SJCRH30 (cell line): ENCODE data around the gene ST6GALNAC6. TPM values are rescaled to one million over a fixed set of nuclear protein-coding genes. Genes with fewer than 3 reads are reported as not detected.
A peak's percentile ranks its signal among the peaks of the same experiment; 100 is the strongest.

Source experiments
- DNase-seq, 2 experiments: peaks; one replicate each; pipeline ENCODE4 v3.0.0-alpha.2; 2015 to 2020
- H3K27ac ChIP-seq: fragments of 250-450 bp; sonication (Bioruptor Pico); 2 replicates; pipeline ENCODE4 v1.5.1; 2020; ENCODE audit warnings: mild to moderate bottlenecking, moderate library complexity
- H3K27me3 ChIP-seq: fragments of 250-450 bp; sonication (Bioruptor Pico); 2 replicates; pipeline ENCODE4 v1.5.1; 2020; ENCODE audit warnings: mild to moderate bottlenecking, moderate library complexity
- H3K36me3 ChIP-seq: fragments of 250-450 bp; sonication (Bioruptor Pico); 2 replicates; pipeline ENCODE4 v1.5.1; 2020; ENCODE audit warnings: mild to moderate bottlenecking, moderate library complexity
- H3K4me1 ChIP-seq: fragments of 250-450 bp; sonication (Bioruptor Pico); 2 replicates; pipeline ENCODE4 v1.5.1; 2020; ENCODE audit warnings: mild to moderate bottlenecking, moderate library complexity
- H3K4me3 ChIP-seq: fragments of 250-450 bp; sonication (Bioruptor Pico); 2 replicates; pipeline ENCODE4 v1.5.1; 2020; ENCODE audit warnings: mild to moderate bottlenecking, moderate library complexity
- H3K9me3 ChIP-seq: fragments of 250-450 bp; sonication (Bioruptor Pico); replicated peaks from 2 replicates; pipeline ENCODE4 v1.5.1; 2020; ENCODE audit warnings: mild to moderate bottlenecking, moderate library complexity
- total RNA-seq: library from RNA; depleted of rRNA; stranded (reverse); fragments of >200 nt; shearing (Covaris generic); gene quantifications from 2 replicates; pipeline ENCODE4 v1.2.3, GENCODE V29; 2014

Gene ST6GALNAC6
- total RNA-seq, 1 experiment from 2014 or later, result 59.9 TPM

- H3K27ac ChIP-seq, result no peak overlapping the region
- no peak overlapping the region for H3K4me3 ChIP-seq
- peaks cover 17% of the 10 kb centered on the region for H3K4me1 ChIP-seq
- DNase-seq, result no peak
- H3K27me3 ChIP-seq, result no peaks in the 10 kb centered on the region
- no peaks in the 10 kb centered on the region for H3K9me3 ChIP-seq
- H3K36me3 ChIP-seq, result no peaks in the 10 kb centered on the region
These were observed 38.9 kb upstream of the ST6GALNAC6 start for GRCh38 chr9:127938298-127938690.

GRCh38 chr9:127937388-127938297 is 38.2 kb upstream of the ST6GALNAC6 start, which contains the start of gene DPM2:
Gene DPM2, minus strand, starts transcription at chr9:127937854. Its CDS starts 34 bp downstream, at chr9:127937820.
- Histone ChIP-seq H3K4me3 (peak within 1 kb of the TSS; percentile 75), H3K27me3 (no peaks in the 10 kb centered on the region), H3K36me3 (no peaks in the 10 kb centered on the region), H3K4me1 (peaks cover 17% of the 10 kb centered on the region), H3K27ac (peak within 1 kb of the TSS; percentile 52), H3K9me3 (no peaks in the 10 kb centered on the region)
- peak; percentile 87 to 90 for DNase-seq

GRCh38 chr9:127937056-127937387 is 37.6 kb upstream of the ST6GALNAC6 start:
- no peaks in the 10 kb centered on the region for H3K9me3 ChIP-seq
- H3K4me1 ChIP-seq, result peaks cover 11% of the 10 kb centered on the region
- peak overlapping the region; percentile 52 for H3K27ac ChIP-seq
- H3K4me3 ChIP-seq, result peak overlapping the region; percentile 75
- H3K27me3 ChIP-seq, result no peaks in the 10 kb centered on the region
- DNase-seq, result no peak
- H3K36me3 ChIP-seq, result no peaks in the 10 kb centered on the region

- Histone ChIP-seq H3K4me3 (peak overlapping the region; percentile 75), H3K27ac (no peak overlapping the region)
These were observed 37.0 kb upstream of the ST6GALNAC6 start for GRCh38 chr9:127936347-127936852.

GRCh38 chr9:127935765-127936221 is 36.4 kb upstream of the ST6GALNAC6 start:
- no peak for DNase-seq
- no peak overlapping the region for H3K4me3 ChIP-seq
- H3K9me3 ChIP-seq, result no peaks in the 10 kb centered on the region
- H3K27me3 ChIP-seq, result no peaks in the 10 kb centered on the region
- H3K27ac ChIP-seq, result no peak overlapping the region
- H3K36me3 ChIP-seq, result no peaks in the 10 kb centered on the region
- H3K4me1 ChIP-seq, result peaks cover 15% of the 10 kb centered on the region

More at GRCh38 chr9:127936347-127936852, 37.0 kb upstream of the ST6GALNAC6 start:
- Histone ChIP-seq H3K27me3 (no peaks in the 10 kb centered on the region), H3K9me3 (no peaks in the 10 kb centered on the region), H3K4me1 (peaks cover 10% of the 10 kb centered on the region), H3K36me3 (no peaks in the 10 kb centered on the region)
- DNase-seq, result no peak

GRCh38 chr9:127934986-127935385 is 35.6 kb upstream of the ST6GALNAC6 start:
- Histone ChIP-seq H3K4me1 (peaks cover 18% of the 10 kb centered on the region), H3K4me3 (no peak overlapping the region), H3K27me3 (no peaks in the 10 kb centered on the region), H3K27ac (no peak overlapping the region), H3K9me3 (no peaks in the 10 kb centered on the region), H3K36me3 (no peaks in the 10 kb centered on the region)
- DNase-seq, result peak in 1 of 2 experiments; percentile 4

- Histone ChIP-seq H3K9me3 (no peaks in the 10 kb centered on the region), H3K4me3 (no peak overlapping the region), H3K27me3 (no peaks in the 10 kb centered on the region), H3K36me3 (no peaks in the 10 kb centered on the region), H3K27ac (no peak overlapping the region), H3K4me1 (peaks cover 20% of the 10 kb centered on the region)
- no peak for DNase-seq
These were observed 34.8 kb upstream of the ST6GALNAC6 start for GRCh38 chr9:127934248-127934647.

- no peaks in the 10 kb centered on the region for H3K36me3 ChIP-seq
- H3K4me3 ChIP-seq, result peak overlapping the region; percentile 65
- peaks cover 15% of the 10 kb centered on the region; the same call in 1 of the 2 replicates for H3K27me3 ChIP-seq
- peaks cover 14% of the 10 kb centered on the region; the same call in 1 of the 2 replicates for H3K4me1 ChIP-seq
- DNase-seq, result peak; percentile 70 to 78
- H3K9me3 ChIP-seq, result no peaks in the 10 kb centered on the region
- peak overlapping the region; percentile 39 for H3K27ac ChIP-seq
These were observed 31.9 kb upstream of the ST6GALNAC6 start for GRCh38 chr9:127931092-127931881.

- Histone ChIP-seq H3K4me3 (peak within 1 kb of the TSS; percentile 65), H3K4me1 (peaks cover 14% of the 10 kb centered on the region; the same call in 1 of the 2 replicates), H3K9me3 (no peaks in the 10 kb centered on the region), H3K27me3 (peaks cover 22% of the 10 kb centered on the region), H3K27ac (peak within 1 kb of the TSS; percentile 39), H3K36me3 (no peaks in the 10 kb centered on the region)
- DNase-seq, result peak; percentile 92 to 93
These were observed 31.1 kb upstream of the ST6GALNAC6 start, which contains the start of gene PIP5KL1 for GRCh38 chr9:127930231-127931091. Gene PIP5KL1, minus strand, starts transcription at chr9:127930777. Its CDS starts 25 bp downstream, at chr9:127930752.

- Histone ChIP-seq H3K4me3 (no peak overlapping the region), H3K4me1 (peaks cover 14% of the 10 kb centered on the region; the same call in 1 of the 2 replicates), H3K36me3 (no peaks in the 10 kb centered on the region), H3K27ac (no peak overlapping the region), H3K27me3 (peaks cover 31% of the 10 kb centered on the region), H3K9me3 (no peaks in the 10 kb centered on the region)
- DNase-seq, result no peak
These were observed 30.2 kb upstream of the ST6GALNAC6 start for GRCh38 chr9:127929625-127929979.

GRCh38 chr9:127928676-127929624 is 29.5 kb upstream of the ST6GALNAC6 start:
- DNase-seq, result peak in 1 of 2 experiments; percentile 30
- Histone ChIP-seq H3K4me1 (peaks cover 14% of the 10 kb centered on the region; the same call in 1 of the 2 replicates), H3K4me3 (no peak overlapping the region), H3K27me3 (peaks cover 31% of the 10 kb centered on the region), H3K9me3 (no peaks in the 10 kb centered on the region), H3K36me3 (no peaks in the 10 kb centered on the region), H3K27ac (no peak overlapping the region)

GRCh38 chr9:127927988-127928675 is 28.7 kb upstream of the ST6GALNAC6 start:
- Histone ChIP-seq H3K4me3 (no peak overlapping the region), H3K9me3 (no peaks in the 10 kb centered on the region), H3K4me1 (peaks cover 14% of the 10 kb centered on the region; the same call in 1 of the 2 replicates), H3K27ac (no peak overlapping the region), H3K36me3 (no peaks in the 10 kb centered on the region), H3K27me3 (peaks cover 31% of the 10 kb centered on the region)
- DNase-seq, result no peak
